Measurements from ENCODE around the gene SNHG17.
"Not testable (repeated sequence)": the region's sequence is repeated elsewhere in the genome, so short reads cannot be mapped to it uniquely, and the experiment has no call there.

Gene SNHG17

GRCh38 chr20:38433304-38433972 lies 1.7 kb downstream of the SNHG17 start:
- H3K27me3 ChIP-seq (ENCODE audit: insufficient read depth, poor library complexity, severe bottlenecking) = no peaks in the 10 kb centered on the region
- peak overlapping the region; percentile 87 for H3K4me3 ChIP-seq (replicated peaks; ENCODE audit: insufficient read depth, low read length)
- DNase-seq (ENCODE audit: low read depth in 1 of 2, low spot score in 1 of 2) = peak in 1 of 2 experiments; percentile 14
- TF ChIP-seq GABPA (IDR thresholded peaks at IDR 0.05; ENCODE audit: low read depth) (no peak), POLR2AphosphoS5 (IDR thresholded peaks at IDR 0.05; ENCODE audit: low read depth) (no peak), SPI1 (IDR thresholded peaks at IDR 0.05; ENCODE audit: borderline replicate concordance, low read depth) (no peak), CTCF (IDR thresholded peaks at IDR 0.05; ENCODE audit: insufficient read depth, low read length) (no peak), REST (IDR thresholded peaks at IDR 0.05; ENCODE audit: insufficient replicate concordance, low read depth) (no peak)
- peak overlapping the region; percentile 95 for H3K27ac ChIP-seq (replicated peaks)

GRCh38 chr20:38432870-38433269 lies 2.3 kb downstream of the SNHG17 start:
- not testable (repeated sequence) for DNase-seq (ENCODE audit: low read depth in 1 of 2, low spot score in 1 of 2); H3K27me3 ChIP-seq (ENCODE audit: insufficient read depth, poor library complexity, severe bottlenecking); H3K27ac ChIP-seq (replicated peaks)
- H3K4me3 ChIP-seq (replicated peaks; ENCODE audit: insufficient read depth, low read length) = peak overlapping the region; percentile 87
- TF ChIP-seq POLR2AphosphoS5 (IDR thresholded peaks at IDR 0.05; ENCODE audit: low read depth) = peak; percentile 16; the same call in 1 of the 2 replicates

- no peaks in the 10 kb centered on the region for H3K27me3 ChIP-seq (ENCODE audit: insufficient read depth, poor library complexity, severe bottlenecking)
- peak in 1 of 2 experiments; percentile 14 for DNase-seq (ENCODE audit: low read depth in 1 of 2, low spot score in 1 of 2)
- TF ChIP-seq REST (IDR thresholded peaks at IDR 0.05; ENCODE audit: insufficient replicate concordance, low read depth) (no peak), POLR2AphosphoS5 (IDR thresholded peaks at IDR 0.05; ENCODE audit: low read depth) (no peak; the same call in 1 of the 2 replicates), CTCF (IDR thresholded peaks at IDR 0.05; ENCODE audit: insufficient read depth, low read length) (no peak), SPI1 (IDR thresholded peaks at IDR 0.05; ENCODE audit: borderline replicate concordance, low read depth) (no peak)
- no peak overlapping the region for H3K27ac ChIP-seq (replicated peaks)
- H3K4me3 ChIP-seq (replicated peaks; ENCODE audit: insufficient read depth, low read length) = peak overlapping the region; percentile 87
Measured at GRCh38 chr20:38432292-38432691, 2.8 kb downstream of the SNHG17 start.

- Histone ChIP-seq H3K4me3 (replicated peaks; ENCODE audit: insufficient read depth, low read length) (no peak overlapping the region), H3K27ac (replicated peaks) (no peak overlapping the region), H3K27me3 (ENCODE audit: insufficient read depth, poor library complexity, severe bottlenecking) (no peaks in the 10 kb centered on the region)
- no peak for TF ChIP-seq GABPA (IDR thresholded peaks at IDR 0.05; ENCODE audit: low read depth)
- no peak for TF ChIP-seq CTCF (IDR thresholded peaks at IDR 0.05; ENCODE audit: insufficient read depth, low read length)
- no peak; the same call in 1 of the 2 replicates for TF ChIP-seq POLR2AphosphoS5 (IDR thresholded peaks at IDR 0.05; ENCODE audit: low read depth)
- TF ChIP-seq SPI1 (IDR thresholded peaks at IDR 0.05; ENCODE audit: borderline replicate concordance, low read depth) = no peak
- DNase-seq (ENCODE audit: low read depth in 1 of 2, low spot score in 1 of 2) = peak in 1 of 2 experiments; percentile 35
Measured at GRCh38 chr20:38430679-38431325, 4.3 kb downstream of the SNHG17 start.
